DMS153 (cell line): ENCODE data around the gene CLPSL1.

Source experiments
- DNase-seq: peaks from one replicate; lab custom pipeline; 2025; lab: John Stamatoyannopoulos, UW

CLPSL1 gene

DNA sequence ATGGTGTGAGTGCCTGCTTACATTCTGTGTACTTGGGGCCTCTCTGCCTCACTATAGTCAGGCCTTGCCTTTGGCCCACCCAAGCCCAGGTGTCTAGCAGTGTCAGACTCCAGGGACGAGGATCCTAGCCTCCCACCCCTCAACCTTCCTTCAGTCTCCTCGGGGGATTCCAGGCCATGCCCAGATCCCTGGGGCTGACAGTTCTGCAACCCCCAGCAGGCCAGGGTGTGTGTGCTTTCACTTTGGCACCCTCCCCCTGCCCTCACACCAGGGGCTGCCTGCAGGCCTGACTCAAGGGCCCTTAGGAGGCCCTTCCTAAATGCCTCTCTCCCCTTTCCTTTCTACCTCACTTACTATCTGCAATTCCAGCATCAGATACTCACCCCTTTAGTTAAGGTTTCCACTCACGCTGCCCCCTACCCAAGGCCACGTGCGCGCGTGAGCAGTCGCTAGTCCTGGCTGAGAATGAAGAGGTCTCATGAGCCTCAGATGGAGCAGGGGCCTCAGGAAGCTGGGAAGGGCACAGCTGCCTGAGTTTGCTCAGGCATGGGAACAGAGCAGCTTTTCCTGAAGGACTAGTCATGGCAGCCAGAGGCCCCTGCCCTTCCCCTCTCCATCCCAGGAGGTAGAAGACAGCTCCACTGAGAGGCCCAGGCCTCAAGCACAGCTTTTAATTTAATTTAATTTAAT is 17.2 kb downstream of the CLPSL1 start:
- no peak for DNase-seq

GRCh38 chr6:35798706-35799105 is 17.9 kb downstream of the CLPSL1 start:
- no peak for DNase-seq

DNA sequence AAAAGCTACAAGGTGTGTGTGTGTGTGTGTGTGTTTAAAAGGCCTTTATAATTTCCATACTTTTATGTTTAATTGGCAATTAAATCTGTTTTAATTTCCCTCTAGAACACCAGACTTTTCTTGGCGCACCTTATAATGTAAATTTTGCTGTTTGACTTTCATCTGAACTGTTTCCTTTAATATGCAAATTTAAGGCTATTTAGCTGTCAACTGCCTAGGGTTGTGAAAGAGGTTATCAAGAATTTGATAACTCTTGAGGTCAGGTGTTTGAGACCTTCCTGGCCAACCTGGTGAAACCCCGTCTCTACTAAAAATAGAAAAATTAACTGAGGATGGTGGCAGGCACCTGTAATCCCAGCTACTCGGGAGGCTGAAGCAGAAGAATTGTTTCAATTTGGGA is 20.3 kb downstream of the CLPSL1 start:
- no peak for DNase-seq

- DNase-seq: peak; percentile 59
Measured at GRCh38 chr6:35804996-35805736, 24.3 kb downstream of the CLPSL1 start, which contains the start of gene LHFPL5. Gene LHFPL5, plus strand, starts transcription at chr6:35805352. Its CDS starts 319 bp downstream, at chr6:35805671.

DNA sequence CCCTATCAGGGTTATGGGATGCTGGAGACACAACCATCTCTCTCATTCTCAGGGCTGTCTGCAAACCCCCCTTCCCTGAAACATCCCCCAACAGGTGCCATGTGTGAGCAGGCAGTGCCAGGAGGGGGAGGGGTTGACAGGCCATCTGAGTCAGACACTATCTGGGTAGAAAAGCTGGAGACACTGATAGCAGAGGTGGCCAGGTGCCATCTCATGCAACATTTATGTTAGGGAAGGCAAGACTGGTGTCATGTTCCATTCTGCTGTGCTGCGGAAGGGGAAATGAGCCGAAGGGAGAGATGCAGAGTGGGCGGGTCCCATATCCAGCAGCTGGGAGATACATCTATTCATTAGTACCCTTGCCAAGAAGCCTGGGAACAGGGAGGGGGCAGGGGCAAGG is 27.9 kb downstream of the CLPSL1 start:
- DNase-seq: peak; percentile 90

DNA sequence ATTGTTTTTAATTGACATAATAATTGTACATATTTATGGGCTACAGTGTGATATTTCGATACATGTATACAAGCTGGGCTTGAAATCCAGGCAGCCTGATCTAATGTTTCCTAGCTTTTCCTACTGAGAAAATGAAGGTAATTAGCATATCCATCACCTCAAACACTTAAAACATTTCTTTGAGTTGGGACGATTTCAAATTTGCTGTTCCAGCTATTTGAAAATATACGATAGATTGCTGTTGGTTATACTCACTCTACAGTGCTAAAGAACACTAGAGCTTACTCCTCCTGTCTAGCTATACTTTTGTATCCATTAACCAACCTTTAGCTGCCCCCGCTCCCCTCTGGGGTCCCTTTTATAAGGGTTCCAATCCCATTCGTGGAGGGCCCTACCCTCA is 29.0 kb downstream of the CLPSL1 start:
- DNase-seq: no peak

GRCh38 chr6:35810971-35811698 is 30.3 kb downstream of the CLPSL1 start:
- peak; percentile 81 for DNase-seq

DNA sequence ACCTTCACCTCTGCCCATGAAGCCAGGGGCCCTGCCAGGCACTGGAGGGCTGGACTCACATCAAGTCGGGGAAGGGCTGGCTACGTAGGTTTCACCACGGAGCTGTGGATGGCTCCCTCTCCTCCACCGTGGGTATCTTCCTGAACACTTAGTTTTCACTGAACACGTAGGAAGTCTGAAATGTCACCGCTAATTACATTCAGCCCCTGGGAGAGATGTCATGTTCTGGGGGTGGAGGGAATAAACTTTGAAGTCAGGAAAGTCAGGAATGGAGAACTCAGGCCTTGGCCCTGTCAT is 30.8 kb downstream of the CLPSL1 start:
- no peak for DNase-seq

- no peak for DNase-seq
Measured at GRCh38 chr6:35817515-35817914, 36.7 kb downstream of the CLPSL1 start.

- DNase-seq: no peak
Measured at GRCh38 chr6:35823601-35824000, 42.8 kb downstream of the CLPSL1 start.

- no peak for DNase-seq
Measured at GRCh38 chr6:35824552-35825192, 43.9 kb downstream of the CLPSL1 start.

DNA sequence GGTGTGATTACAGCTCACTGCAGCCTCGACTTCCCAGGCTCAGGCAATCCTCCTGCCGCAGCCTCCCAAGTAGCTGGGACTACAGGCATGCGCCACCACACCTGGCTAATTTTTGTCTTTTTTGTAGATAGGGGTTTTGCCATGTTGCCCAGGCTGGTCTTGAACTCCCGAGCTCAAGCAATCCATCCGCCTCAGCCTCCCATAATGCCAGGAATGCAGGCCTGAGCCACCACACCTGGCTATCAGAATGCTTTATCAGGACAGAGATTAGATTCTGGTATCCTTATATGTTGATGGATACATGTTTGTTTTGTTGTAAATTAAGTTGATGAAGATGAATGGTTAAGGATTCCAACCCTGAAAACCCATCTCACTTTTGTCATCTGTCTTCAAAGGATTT is 48.5 kb downstream of the CLPSL1 start:
- no peak for DNase-seq

- no peak for DNase-seq
Measured at GRCh38 chr6:35831257-35832007, 50.6 kb downstream of the CLPSL1 start.

- no peak for DNase-seq
Measured at GRCh38 chr6:35833536-35833935, 52.7 kb downstream of the CLPSL1 start.
